ENCODE data around the gene SLC34A3. TPM values are rescaled to one million over a fixed set of nuclear protein-coding genes. Genes with fewer than 3 reads are reported as not detected.
A peak's percentile ranks its signal among the peaks of the same experiment; 100 is the strongest.

SLC34A3 gene
- total RNA-seq, 1 donor, result not detected

- Histone ChIP-seq H3K36me3 (ENCODE audit: insufficient read depth, low read length) (no peaks in the 10 kb centered on the region), H3K9me3 (ENCODE audit: low read depth, low read length) (no peaks in the 10 kb centered on the region), H3K27ac (ENCODE audit: low read depth, low read length) (no peak overlapping the region), H4K20me1 (ENCODE audit: insufficient read depth, low read length) (peaks cover 28% of the 10 kb centered on the region), H3K4me1 (ENCODE audit: insufficient read depth, low read length) (peaks cover 30% of the 10 kb centered on the region), H3K79me2 (ENCODE audit: insufficient read depth, low read length) (peaks cover 78% of the 10 kb centered on the region), H2AFZ (ENCODE audit: low read length) (peak overlapping the region; percentile 22), H3K4me2 (ENCODE audit: insufficient read depth, low read length) (peak overlapping the region; percentile 76), H3K27me3 (ENCODE audit: insufficient read depth, low read length) (no peaks in the 10 kb centered on the region), H3K4me3 (ENCODE audit: insufficient read depth, low read length) (peak overlapping the region; percentile 70)
- DNase-seq (ENCODE audit: insufficient read length, low spot score, missing footprints), result peak; percentile 95
- TF ChIP-seq CTCF (IDR thresholded peaks at IDR 0.05; ENCODE audit: extremely low read depth, low read depth, low read length), result no peak
Observed at GRCh38 chr9:137199411-137200121, 31.1 kb upstream of the SLC34A3 start.

- peak within 1 kb of the TSS; percentile 87 for H3K4me3 ChIP-seq (ENCODE audit: insufficient read depth, low read length)
- H3K36me3 ChIP-seq (ENCODE audit: insufficient read depth, low read length), result no peaks in the 10 kb centered on the region
- TF ChIP-seq CTCF (IDR thresholded peaks at IDR 0.05; ENCODE audit: extremely low read depth, low read depth, low read length), result no peak
- H3K27me3 ChIP-seq (ENCODE audit: insufficient read depth, low read length), result no peaks in the 10 kb centered on the region
- H3K27ac ChIP-seq (ENCODE audit: low read depth, low read length), result peak within 1 kb of the TSS; percentile 28
- peaks cover 34% of the 10 kb centered on the region for H3K4me1 ChIP-seq (ENCODE audit: insufficient read depth, low read length)
- no peaks in the 10 kb centered on the region for H3K9me3 ChIP-seq (ENCODE audit: low read depth, low read length)
- H3K79me2 ChIP-seq (ENCODE audit: insufficient read depth, low read length), result peaks cover 76% of the 10 kb centered on the region
- peaks cover 33% of the 10 kb centered on the region for H4K20me1 ChIP-seq (ENCODE audit: insufficient read depth, low read length)
- DNase-seq (ENCODE audit: insufficient read length, low spot score, missing footprints), result peak; percentile 100
- H3K4me2 ChIP-seq (ENCODE audit: insufficient read depth, low read length), result peak within 1 kb of the TSS; percentile 86
- H2AFZ ChIP-seq (ENCODE audit: low read length), result peak within 1 kb of the TSS; percentile 78
Observed at GRCh38 chr9:137200311-137201204, 30.1 kb upstream of the SLC34A3 start, which contains the start of gene TPRN. Gene TPRN (minus strand): TSS chr9:137200741. CDS start chr9:137200711, 30 bp downstream.

- Histone ChIP-seq H3K4me3 (ENCODE audit: insufficient read depth, low read length) (peak overlapping the region; percentile 87), H3K27me3 (ENCODE audit: insufficient read depth, low read length) (no peaks in the 10 kb centered on the region), H3K27ac (ENCODE audit: low read depth, low read length) (peak overlapping the region; percentile 28), H3K9me3 (ENCODE audit: low read depth, low read length) (no peaks in the 10 kb centered on the region), H3K36me3 (ENCODE audit: insufficient read depth, low read length) (no peaks in the 10 kb centered on the region), H3K79me2 (ENCODE audit: insufficient read depth, low read length) (peaks cover 78% of the 10 kb centered on the region), H3K4me1 (ENCODE audit: insufficient read depth, low read length) (peaks cover 39% of the 10 kb centered on the region), H4K20me1 (ENCODE audit: insufficient read depth, low read length) (peaks cover 33% of the 10 kb centered on the region), H2AFZ (ENCODE audit: low read length) (peak overlapping the region; percentile 78), H3K4me2 (ENCODE audit: insufficient read depth, low read length) (peak overlapping the region; percentile 86)
- no peak for TF ChIP-seq CTCF (IDR thresholded peaks at IDR 0.05; ENCODE audit: extremely low read depth, low read depth, low read length)
- no peak for DNase-seq (ENCODE audit: insufficient read length, low spot score, missing footprints)
Observed at GRCh38 chr9:137201205-137201868, 29.4 kb upstream of the SLC34A3 start.
